Stimulated activated CD8-positive, alpha-beta memory T cell treated with anti-CD3 and anti-CD28 coated beads, Interleukin-15, amount 100 ng/mL, for 1 hour (primary cell): ENCODE measurements around the gene KAT7.
A peak's percentile ranks its signal among the peaks of the same experiment; 100 is the strongest.
"Not testable (repeated sequence)": the region's sequence is repeated elsewhere in the genome, so short reads cannot be mapped to it uniquely, and the experiment has no call there.

ENCODE experiments used
- DNase-seq: peaks from one replicate; pipeline ENCODE4 v3.0.0-alpha.2; 2020; ENCODE audit warnings: low read depth

Gene KAT7

DNA sequence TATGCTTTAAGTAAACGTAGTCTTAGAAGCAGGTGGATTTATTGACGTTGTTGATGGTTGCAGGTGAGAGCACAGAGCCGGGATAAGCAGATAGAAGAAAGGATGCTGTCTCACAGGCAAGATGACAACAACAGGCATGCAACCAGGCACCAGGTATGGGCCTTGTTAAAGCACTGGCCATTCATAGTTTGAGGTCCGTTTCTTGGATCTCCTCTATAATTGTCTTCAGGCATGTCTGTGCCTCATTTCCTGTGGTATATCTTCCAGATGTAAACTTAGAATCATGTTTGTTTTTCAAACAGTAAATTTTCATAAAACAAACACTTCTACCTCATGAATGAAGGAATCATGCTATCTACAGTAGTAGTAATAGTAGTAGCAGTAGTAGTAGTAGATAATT lies 20.6 kb downstream of the KAT7 start:
- DNase-seq, result no peak

GRCh38 chr17:49814781-49815529 lies 26.5 kb downstream of the KAT7 start:
- DNase-seq, result no peak

GRCh38 chr17:49815761-49816281 lies 27.3 kb downstream of the KAT7 start:
- no peak for DNase-seq

DNA sequence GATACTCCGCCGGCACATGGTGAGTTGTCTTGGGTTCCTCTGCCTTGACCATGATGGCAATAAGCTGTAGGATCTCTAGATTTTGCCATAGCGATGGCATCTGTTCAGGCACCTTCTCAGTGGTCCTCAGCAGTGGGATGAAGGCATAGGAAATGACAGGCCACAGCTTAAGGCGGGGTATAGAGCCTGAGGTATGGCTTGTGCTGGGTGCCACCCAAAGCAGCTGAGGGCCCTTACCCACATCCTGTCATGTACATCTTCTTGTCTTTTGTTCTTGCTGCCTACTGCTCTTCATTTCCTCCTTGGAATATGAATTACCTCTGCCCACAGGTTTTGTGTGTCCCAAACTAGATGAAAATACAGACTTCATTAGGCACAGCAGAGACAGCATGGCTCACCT lies 29.5 kb downstream of the KAT7 start:
- DNase-seq, result peak; percentile 23

DNA sequence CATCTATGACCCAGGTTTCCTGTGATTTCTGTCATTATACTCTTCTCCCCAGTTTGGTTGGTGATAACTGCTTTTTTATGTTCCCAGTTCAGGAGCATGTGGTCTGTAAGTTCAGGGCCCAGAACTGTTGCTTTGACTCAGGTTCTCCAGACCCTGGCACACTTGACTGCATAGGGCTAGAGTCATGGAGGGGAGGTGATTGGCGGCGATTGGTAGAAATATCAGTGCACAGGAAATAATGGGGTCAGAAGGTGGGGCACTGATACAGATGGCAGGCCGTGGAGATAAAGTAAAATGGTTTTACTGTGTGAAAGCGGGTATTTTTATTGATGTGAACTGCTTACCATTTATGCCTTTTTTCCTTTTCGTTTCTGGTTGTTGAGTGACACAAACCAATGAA lies 30.7 kb downstream of the KAT7 start:
- no peak for DNase-seq

GRCh38 chr17:49819651-49820050 lies 31.2 kb downstream of the KAT7 start:
- DNase-seq, result no peak

DNA sequence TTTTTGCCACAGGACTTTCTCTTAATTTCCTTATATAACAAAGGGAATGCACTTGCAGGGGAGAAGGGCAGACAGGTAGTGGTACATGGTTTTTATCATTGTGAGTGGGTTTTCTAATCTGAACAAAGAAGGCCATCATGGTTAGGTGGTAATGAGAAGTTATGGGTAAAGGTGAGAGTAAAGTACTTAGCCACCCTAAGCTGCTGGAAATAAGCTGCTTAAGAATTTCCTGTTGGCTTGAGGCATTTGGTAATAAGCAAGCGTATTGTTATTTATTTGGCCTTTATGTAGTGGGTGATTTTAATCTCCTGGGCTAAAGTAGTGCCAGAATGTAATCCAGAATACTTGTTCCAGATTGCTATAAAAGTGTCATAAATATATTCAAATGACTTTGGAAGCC lies 32.3 kb downstream of the KAT7 start:
- DNase-seq, result no peak

- no peak for DNase-seq
These were observed 33.0 kb downstream of the KAT7 start for GRCh38 chr17:49821466-49821865.

GRCh38 chr17:49821916-49822315 lies 33.4 kb downstream of the KAT7 start:
- no peak for DNase-seq

GRCh38 chr17:49822829-49823228 lies 34.3 kb downstream of the KAT7 start:
- no peak for DNase-seq

GRCh38 chr17:49823614-49824013 lies 35.1 kb downstream of the KAT7 start:
- no peak for DNase-seq

DNA sequence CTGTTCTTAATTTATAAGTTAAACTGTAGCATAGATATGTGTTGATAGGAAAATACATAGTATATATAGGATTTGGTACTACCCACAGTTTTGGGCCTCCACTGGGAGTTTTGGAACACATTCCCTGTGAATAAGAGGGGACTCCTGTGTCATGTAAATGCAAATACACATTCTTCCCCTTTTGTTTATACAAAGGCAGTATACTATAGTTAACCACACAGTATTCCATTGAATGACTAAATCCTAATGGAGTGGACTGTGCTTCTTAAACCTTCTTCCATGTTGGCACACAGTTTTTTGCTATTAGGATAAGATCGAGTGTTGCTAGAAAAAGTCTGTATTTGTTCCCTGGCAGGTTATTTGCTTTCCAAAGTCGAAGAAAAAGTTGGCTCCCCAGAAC lies 37.2 kb downstream of the KAT7 start:
- DNase-seq, result no peak

DNA sequence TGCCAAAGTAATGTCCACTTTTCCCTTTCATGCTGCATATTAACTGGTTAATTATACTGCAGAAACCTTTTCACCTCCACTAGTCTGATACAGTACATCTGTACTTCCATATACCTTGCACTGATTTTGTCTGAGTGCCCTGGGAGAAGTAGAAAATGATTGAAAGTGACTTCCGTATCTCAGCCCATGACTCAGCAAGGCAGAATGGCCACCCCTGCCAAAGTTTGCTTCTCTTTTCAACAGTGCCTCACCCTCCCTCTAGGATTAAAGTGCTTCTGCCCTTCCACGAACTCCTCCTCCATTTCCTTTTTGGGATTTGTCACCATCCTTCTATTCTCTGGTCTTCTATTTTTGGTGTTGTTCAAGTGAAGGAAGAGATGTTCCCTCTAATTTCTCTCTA lies 39.8 kb downstream of the KAT7 start:
- DNase-seq, result not testable (repeated sequence)

DNA sequence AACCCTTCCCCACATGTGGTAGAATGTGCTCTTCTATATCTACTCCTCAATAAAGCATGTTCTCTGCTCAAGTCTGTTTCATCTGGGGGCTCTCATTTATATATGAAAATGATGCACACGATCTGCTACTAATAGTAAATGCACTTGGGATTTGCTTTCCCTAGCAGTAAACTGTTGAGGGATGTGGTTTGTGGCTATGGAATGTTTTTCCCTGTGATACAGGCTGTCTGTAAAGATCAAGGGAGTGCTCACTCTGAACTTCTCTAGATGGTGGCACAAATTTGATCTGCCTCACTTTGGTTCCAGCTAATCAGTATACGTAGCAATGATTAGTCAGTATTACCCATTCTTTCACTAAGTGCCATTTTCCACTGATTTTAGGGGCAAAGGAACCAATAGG lies 40.5 kb downstream of the KAT7 start:
- no peak for DNase-seq

DNA sequence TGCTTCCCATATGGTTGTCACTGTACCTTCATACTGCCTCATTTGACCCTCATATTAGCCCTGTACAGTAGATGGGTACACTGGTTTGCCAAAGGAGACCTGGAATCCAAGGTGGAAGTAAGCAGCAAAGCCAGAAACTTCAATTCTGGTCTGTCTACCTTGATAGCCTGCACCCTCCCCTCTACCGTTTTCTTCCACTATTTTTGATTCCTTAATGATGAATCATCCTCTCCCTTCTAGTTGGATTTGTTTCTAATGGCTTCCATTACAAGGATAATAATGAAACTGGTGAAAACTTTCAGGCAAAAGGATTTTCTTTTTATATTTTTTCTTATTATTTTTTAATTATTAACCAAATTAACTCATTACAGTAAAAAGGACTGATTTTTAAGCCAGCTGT lies 42.1 kb downstream of the KAT7 start:
- no peak for DNase-seq

- no peak for DNase-seq
These were observed 44.5 kb downstream of the KAT7 start for GRCh38 chr17:49832840-49833599.

- DNase-seq, result no peak
These were observed 45.8 kb downstream of the KAT7 start for GRCh38 chr17:49834118-49834743.

- DNase-seq, result no peak
These were observed 47.0 kb downstream of the KAT7 start for GRCh38 chr17:49835472-49835871.

DNA sequence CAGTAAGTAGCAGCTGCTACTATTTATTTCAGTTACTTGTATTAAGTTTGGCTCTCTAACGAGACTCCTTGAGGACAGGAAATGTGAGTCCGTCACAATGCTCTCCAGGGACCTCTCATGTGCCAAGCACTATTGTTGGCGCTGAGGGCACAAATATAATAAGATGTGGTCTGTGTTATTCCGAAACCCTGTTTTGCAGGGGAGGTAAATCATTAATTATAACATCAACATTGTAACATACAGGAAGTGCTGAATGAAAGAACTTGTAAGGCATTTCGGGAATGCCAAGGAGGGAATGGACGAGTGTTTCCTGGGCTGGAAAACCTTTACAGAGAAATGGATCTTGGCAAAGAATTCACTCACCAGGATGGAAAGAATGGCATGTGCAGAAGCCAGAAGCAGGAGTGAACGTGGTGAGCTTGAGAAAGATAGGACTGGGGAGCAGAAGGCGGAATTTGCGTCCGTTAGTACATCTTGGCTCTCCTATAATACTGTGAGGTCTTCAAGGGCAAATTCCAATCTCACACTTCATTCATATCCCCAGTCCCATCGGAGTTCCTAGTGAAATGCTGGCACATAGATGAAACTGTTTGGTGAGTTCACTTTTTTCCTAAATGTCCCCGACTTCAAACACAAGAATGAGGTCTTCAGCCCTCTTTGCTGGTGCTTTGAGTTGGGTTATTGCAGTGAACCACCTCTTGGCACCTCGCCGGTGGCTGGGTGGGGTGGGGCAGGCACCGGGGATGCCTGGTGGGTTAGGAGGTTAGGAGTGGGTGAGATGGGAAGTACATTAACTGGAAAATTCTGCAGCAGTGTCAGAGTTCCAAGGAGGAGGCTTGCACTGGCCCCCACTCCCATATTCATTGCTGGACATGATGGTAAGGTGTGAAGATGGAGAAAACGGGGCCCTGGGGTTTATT lies 47.9 kb downstream of the KAT7 start:
- DNase-seq, result no peak

DNA sequence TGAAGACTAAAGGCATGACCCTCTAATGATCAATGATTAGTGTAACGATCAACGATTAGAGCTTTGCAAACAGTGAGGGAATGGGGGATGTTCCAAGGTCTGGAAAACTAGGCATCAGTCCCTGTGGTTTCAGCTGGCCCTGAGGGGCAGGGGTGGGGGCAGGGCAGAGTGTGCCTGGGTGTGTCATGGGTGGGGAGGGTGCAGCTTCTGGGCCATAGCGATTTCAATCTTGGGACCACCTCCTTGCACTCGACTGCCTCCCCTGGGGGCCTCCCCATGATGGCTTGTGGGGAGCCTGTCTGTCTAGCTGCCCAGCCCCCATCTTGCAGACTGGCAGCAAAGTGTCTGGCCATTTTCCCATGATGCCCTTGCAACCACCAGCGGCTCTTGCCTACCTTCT lies 51.0 kb downstream of the KAT7 start:
- DNase-seq, result no peak

DNA sequence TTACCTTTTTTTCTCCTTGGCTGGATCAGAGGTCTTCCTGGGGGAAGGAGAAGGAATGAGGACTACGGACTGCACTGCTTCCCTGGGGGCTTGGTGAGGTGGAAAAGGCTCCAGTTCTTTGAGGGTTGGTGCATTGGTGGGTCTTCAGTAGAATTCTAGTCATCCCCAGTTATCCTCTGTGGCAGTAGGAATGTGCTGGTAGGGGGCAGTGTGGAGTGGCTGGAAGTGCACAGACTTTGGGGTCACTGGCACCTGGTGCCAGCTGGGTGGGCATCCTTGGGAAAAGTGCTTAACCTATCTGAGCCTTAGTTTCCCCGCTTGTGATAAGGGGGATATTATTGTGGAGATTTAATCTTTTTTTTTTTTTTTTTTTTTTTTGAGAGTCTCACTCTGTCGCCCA lies 53.1 kb downstream of the KAT7 start:
- DNase-seq, result no peak

- DNase-seq, result no peak
These were observed 53.9 kb downstream of the KAT7 start for GRCh38 chr17:49842371-49842770.
